Stomach (tissue), 4 donors: ENCODE data around the gene LHX5.

Source experiments
- EP300 ChIP-seq: sonication (generic); formaldehyde crosslinking; IDR thresholded peaks from one replicate; pipeline ENCODE4 v1.6.1; 2017; ENCODE audit warnings: antibody characterized with exemption
- POLR2AphosphoS5 ChIP-seq, 3 donors: sonication (generic); formaldehyde crosslinking; IDR thresholded peaks; one replicate each; pipeline ENCODE4 v1.6.1; 2016; ENCODE audit warnings: antibody characterized with exemption in 3 of 3
- TF ChIP-seq, protein P1 (sequence below), 7 experiments: fragments of 450-650 bp in 4 of 7; fragments of 200-600 bp in 3 of 7; sonication (generic) in 3 of 7; IDR thresholded peaks; one replicate each; pipeline ENCODE4 v1.5.1; 2016 to 2019; ENCODE audit warnings: antibody characterized with exemption in 7 of 7, control low read depth in 2 of 7, mild to moderate bottlenecking in 1 of 7

DNA sequence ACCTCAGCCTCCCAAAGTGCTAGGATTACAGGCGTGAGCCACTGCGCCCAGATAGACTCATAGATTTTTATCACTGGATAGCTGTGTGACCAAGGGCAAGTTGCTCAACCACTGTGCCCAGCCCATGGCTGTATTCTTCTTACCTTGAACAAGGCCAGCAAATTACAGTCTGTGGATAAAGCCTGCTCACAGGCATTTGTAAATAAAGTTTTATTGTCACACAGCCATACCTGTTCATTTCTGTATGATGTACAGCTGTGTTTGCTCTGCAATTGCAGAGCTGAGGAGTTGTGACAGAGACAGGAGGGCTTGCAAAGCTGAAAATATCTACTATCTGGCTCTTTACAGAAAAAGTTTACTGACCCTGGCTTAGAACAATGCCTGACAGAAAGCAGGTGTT lies 35.2 kb upstream of the LHX5 start:
- TF ChIP-seq, protein P1, sequence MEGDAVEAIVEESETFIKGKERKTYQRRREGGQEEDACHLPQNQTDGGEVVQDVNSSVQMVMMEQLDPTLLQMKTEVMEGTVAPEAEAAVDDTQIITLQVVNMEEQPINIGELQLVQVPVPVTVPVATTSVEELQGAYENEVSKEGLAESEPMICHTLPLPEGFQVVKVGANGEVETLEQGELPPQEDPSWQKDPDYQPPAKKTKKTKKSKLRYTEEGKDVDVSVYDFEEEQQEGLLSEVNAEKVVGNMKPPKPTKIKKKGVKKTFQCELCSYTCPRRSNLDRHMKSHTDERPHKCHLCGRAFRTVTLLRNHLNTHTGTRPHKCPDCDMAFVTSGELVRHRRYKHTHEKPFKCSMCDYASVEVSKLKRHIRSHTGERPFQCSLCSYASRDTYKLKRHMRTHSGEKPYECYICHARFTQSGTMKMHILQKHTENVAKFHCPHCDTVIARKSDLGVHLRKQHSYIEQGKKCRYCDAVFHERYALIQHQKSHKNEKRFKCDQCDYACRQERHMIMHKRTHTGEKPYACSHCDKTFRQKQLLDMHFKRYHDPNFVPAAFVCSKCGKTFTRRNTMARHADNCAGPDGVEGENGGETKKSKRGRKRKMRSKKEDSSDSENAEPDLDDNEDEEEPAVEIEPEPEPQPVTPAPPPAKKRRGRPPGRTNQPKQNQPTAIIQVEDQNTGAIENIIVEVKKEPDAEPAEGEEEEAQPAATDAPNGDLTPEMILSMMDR (IDR thresholded peaks at IDR 0.05) = no peak
- TF ChIP-seq EP300 = no peak
- TF ChIP-seq POLR2AphosphoS5 (IDR thresholded peaks at IDR 0.05) = no peak
